K562 (cell line): Measurements from ENCODE around the gene RNF151. TPM values are rescaled to one million over a fixed set of nuclear protein-coding genes. Genes with fewer than 3 reads are reported as not detected.
A peak's percentile ranks its signal among the peaks of the same experiment; 100 is the strongest.

ENCODE experiments used
- ADNP ChIP-seq: fragments of 200-800 bp; sonication (Bioruptor generic); IDR thresholded peaks from 2 replicates; pipeline ENCODE4 v1.6.1; 2016; ENCODE audit warnings: missing genetic modification characterization, missing compliant biosample characterization
- ARNT ChIP-seq, 2 experiments: fragments of 450-650 bp; IDR thresholded peaks; 2 replicates each; pipeline ENCODE4 v1.6.1; 2016; ENCODE audit warnings: mild to moderate bottlenecking in 1 of 2
- BACH1 ChIP-seq: fragments of 200-800 bp; sonication (Bioruptor generic); IDR thresholded peaks from 2 replicates; pipeline ENCODE4 v1.6.1; 2016; ENCODE audit warnings: missing genetic modification characterization, missing compliant biosample characterization
- CHAMP1 ChIP-seq: fragments of 450-650 bp; IDR thresholded peaks from 2 replicates; pipeline ENCODE4 v1.6.1; 2016; ENCODE audit warnings: mild to moderate bottlenecking
- CHD1 ChIP-seq: fragments of 200-600 bp; sonication (generic); IDR thresholded peaks from one replicate; pipeline ENCODE4 v1.6.1; 2012; ENCODE audit warnings: mild to moderate bottlenecking, moderate library complexity, low read length, inconsistent platforms
- JUNB ChIP-seq: fragments of 450-650 bp; formaldehyde crosslinking; conservative IDR thresholded peaks from 2 replicates; pipeline ENCODE4 v1.4.0; 2020; ENCODE audit warnings: mild to moderate bottlenecking
- MEF2D ChIP-seq: conservative IDR thresholded peaks from 2 replicates; pipeline ENCODE4 v1.6.1; 2016; ENCODE audit warnings: low read depth, missing genetic modification characterization, missing compliant biosample characterization
- NBN ChIP-seq: fragments of 450-650 bp; IDR thresholded peaks from 2 replicates; pipeline ENCODE4 v1.6.1; 2016; ENCODE audit warnings: low read depth, mild to moderate bottlenecking
- NFIC ChIP-seq: fragments of 450-650 bp; IDR thresholded peaks from 2 replicates; pipeline ENCODE4 v1.6.1; 2017; ENCODE audit warnings: mild to moderate bottlenecking, inconsistent platforms
- NR0B1 ChIP-seq: fragments of 450-650 bp; IDR thresholded peaks from one replicate; pipeline ENCODE4 v1.6.1; 2018; ENCODE audit warnings: mild to moderate bottlenecking, moderate library complexity; ENCODE audit not compliant: partially characterized antibody
- NR1H2 ChIP-seq: sonication (generic); formaldehyde crosslinking; IDR thresholded peaks from 2 replicates; pipeline ENCODE4 v1.4.0; 2020; ENCODE audit warnings: mild to moderate bottlenecking, missing genetic modification reagents
- PHF21A ChIP-seq: fragments of 450-650 bp; IDR thresholded peaks from 2 replicates; pipeline ENCODE4 v1.6.1; 2017; ENCODE audit warnings: low read depth, borderline replicate concordance
- PYGO2 ChIP-seq: fragments of 450-650 bp; IDR thresholded peaks from 2 replicates; pipeline ENCODE4 v1.6.1; 2016; ENCODE audit warnings: mild to moderate bottlenecking, missing genetic modification characterization, moderate library complexity, missing compliant biosample characterization
- RB1 ChIP-seq: fragments of 450-650 bp; IDR thresholded peaks from 2 replicates; pipeline ENCODE4 v1.6.1; 2017; ENCODE audit warnings: low read depth, mild to moderate bottlenecking
- RBM17 ChIP-seq: fragments of 200-400 bp; formaldehyde crosslinking; IDR thresholded peaks from 2 replicates; pipeline ENCODE4 v1.6.1; 2017; ENCODE audit warnings: low read depth, mild to moderate bottlenecking, low read length, borderline replicate concordance
- RUNX1 ChIP-seq: sonication (generic); IDR thresholded peaks from 2 replicates; pipeline ENCODE4 v1.6.1; 2016; ENCODE audit warnings: antibody characterized with exemption, low read depth
- SMAD4 ChIP-seq: fragments of 250-450 bp; sonication (Bioruptor Pico); conservative IDR thresholded peaks from 2 replicates; pipeline ENCODE4 v1.8.0; 2021; ENCODE audit warnings: inconsistent platforms, mild to moderate bottlenecking, moderate library complexity
- SREBF2 ChIP-seq: sonication (generic); formaldehyde crosslinking; IDR thresholded peaks from 2 replicates; pipeline ENCODE4 v1.4.0; 2020; ENCODE audit warnings: mild to moderate bottlenecking, missing genetic modification reagents
- STAT5B ChIP-seq: fragments of 250-450 bp; sonication (Bioruptor Pico); IDR thresholded peaks from 2 replicates; pipeline ENCODE4 v1.8.0; 2021; ENCODE audit warnings: mild to moderate bottlenecking, inconsistent platforms
- TCF3 ChIP-seq: sonication (generic); formaldehyde crosslinking; IDR thresholded peaks from 2 replicates; pipeline ENCODE4 v1.4.0; 2020; ENCODE audit warnings: mild to moderate bottlenecking, missing genetic modification reagents
- TRIM24 ChIP-seq, 2 experiments: fragments of 450-650 bp; IDR thresholded peaks; 2 replicates each; pipeline ENCODE4 v1.6.1; 2016
- ZBTB1 ChIP-seq: sonication (generic); formaldehyde crosslinking; IDR thresholded peaks from 2 replicates; pipeline ENCODE4 v1.8.1; 2023; ENCODE audit warnings: missing genetic modification reagents, low read depth, mild to moderate bottlenecking, borderline replicate concordance
- ZKSCAN3 ChIP-seq: fragments of 250-450 bp; sonication (Bioruptor Pico); IDR thresholded peaks from 2 replicates; pipeline ENCODE4 v1.4.0; 2020
- ZNF57 ChIP-seq: fragments of 450-650 bp; formaldehyde crosslinking; IDR thresholded peaks from 2 replicates; pipeline ENCODE4 v1.4.0; 2020; ENCODE audit warnings: mild to moderate bottlenecking, moderate library complexity
- polyA plus RNA-seq, 8 experiments: library from polyadenylated mRNA; depleted of rRNA in 4 of 8; stranded (reverse) in 5 of 8; unstranded in 3 of 8; fragments of >200 nt; fragmentation: Nextera tagmentation in 2 of 8; fragmentation: Illumina TruSeq in 1 of 8; extraction: Ambion mirVana in 2 of 8; extraction: Trizol in 1 of 8; gene quantifications; 2 replicates each; pipeline versions ENCODE4 v1.2.1 to v1.2.3, GENCODE V29; 2011 to 2014; ENCODE audit warnings: inconsistent platforms in 1 of 8, missing spikeins in 1 of 8
- total RNA-seq, 7 experiments: library from RNA; depleted of rRNA in 6 of 7; stranded (reverse); fragments of >200 nt in 6 of 7; fragmentation: Illumina TruSeq in 2 of 7; extraction: Trizol in 2 of 7; gene quantifications; 2 replicates each; pipeline versions ENCODE4 v1.2.1 to v1.2.3, GENCODE V29; 2011 to 2021; ENCODE audit warnings: low replicate concordance in 1 of 7
- TF ChIP-seq, protein P1 (sequence below): sonication (generic); formaldehyde crosslinking; IDR thresholded peaks from 2 replicates; pipeline ENCODE4 v1.8.1; 2023; ENCODE audit warnings: mild to moderate bottlenecking, missing genetic modification reagents

The RNF151 gene
- total and polyA plus RNA-seq, 9 of the 15 experiments (the other 6 are each of a cell fraction or from before 2014, with no cell fraction given): not detected

GRCh38 chr16:1964506-1965395, 1.9 kb upstream of the RNF151 start, which contains the start of gene RPS2 (continued):
- TF ChIP-seq NR0B1 (no peak), NBN (peak; percentile 63; the same call in 1 of the 2 replicates), ZBTB1 (CRISPR knock-in tag) (peak; percentile 56; the same call in 1 of the 2 replicates), ADNP (no peak), TCF3 (CRISPR knock-in tag) (0 out of 2 replicates have a peak, but pooled peaks have one; percentile 5), RUNX1 (no peak), ZNF57 (CRISPR knock-in tag) (no peak), RBM17 (no peak), SREBF2 (CRISPR knock-in tag) (no peak), BACH1 (tag) (no peak), CHD1 (no peak), TRIM24 (IDR thresholded peaks at IDR 0.05) (no peak), ZKSCAN3 (no peak), NR1H2 (0 out of 2 replicates have a peak, but pooled peaks have one; percentile 43), STAT5B (no peak), MEF2D (tag) (no peak), PYGO2 (tag) (no peak), PHF21A (no peak), ARNT (IDR thresholded peaks at IDR 0.05) (no peak), RB1 (peak; percentile 83), JUNB (CRISPR knock-in tag) (no peak), SMAD4 (peak; percentile 53; the same call in 1 of the 2 replicates), NFIC (peak; percentile 73; the same call in 1 of the 2 replicates), CHAMP1 (no peak)
- TF ChIP-seq, protein P1, sequence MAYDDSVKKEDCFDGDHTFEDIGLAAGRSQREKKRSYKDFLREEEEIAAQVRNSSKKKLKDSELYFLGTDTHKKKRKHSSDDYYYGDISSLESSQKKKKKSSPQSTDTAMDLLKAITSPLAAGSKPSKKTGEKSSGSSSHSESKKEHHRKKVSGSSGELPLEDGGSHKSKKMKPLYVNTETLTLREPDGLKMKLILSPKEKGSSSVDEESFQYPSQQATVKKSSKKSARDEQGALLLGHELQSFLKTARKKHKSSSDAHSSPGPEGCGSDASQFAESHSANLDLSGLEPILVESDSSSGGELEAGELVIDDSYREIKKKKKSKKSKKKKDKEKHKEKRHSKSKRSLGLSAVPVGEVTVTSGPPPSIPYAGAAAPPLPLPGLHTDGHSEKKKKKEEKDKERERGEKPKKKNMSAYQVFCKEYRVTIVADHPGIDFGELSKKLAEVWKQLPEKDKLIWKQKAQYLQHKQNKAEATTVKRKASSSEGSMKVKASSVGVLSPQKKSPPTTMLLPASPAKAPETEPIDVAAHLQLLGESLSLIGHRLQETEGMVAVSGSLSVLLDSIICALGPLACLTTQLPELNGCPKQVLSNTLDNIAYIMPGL (CRISPR knock-in tag): peak; percentile 9
